HepG2 (cell line): ENCODE data around the gene SH3GL2. TPM values are rescaled to one million over a fixed set of nuclear protein-coding genes. Genes with fewer than 3 reads are reported as not detected.
"Not testable (repeated sequence)": the region's sequence is repeated elsewhere in the genome, so short reads cannot be mapped to it uniquely, and the experiment has no call there.

ENCODE experiments used
- ATAC-seq: fragments of 200-7000 bp; cut with Tn5 transposase; 3 replicates; pipeline ENCODE4 v1.9.1; 2020; ENCODE audit warnings: mild to moderate bottlenecking, moderate library complexity
- BruUV-seq: library from RNA; stranded (reverse); fragments of 400-500 nt; replicated peaks from 2 replicates; lab custom pipeline; 2021; lab: Mats Ljungman, UMichigan
- CTCF ChIA-PET: fragments of 300-600 bp; formaldehyde crosslinking; extraction: SDS; loops from one replicate; lab custom pipeline; 2021; ENCODE audit warnings: low total read pairs, inconsistent platforms, low intra/inter-chr PET ratio; lab: Yijun Ruan, JAX
- POLR2A ChIA-PET: fragments of 350-600 bp; sonication (Branson Sonifier 250); formaldehyde crosslinking; loops from one replicate; lab custom pipeline; 2020; ENCODE audit warnings: antibody characterized with exemption, inconsistent platforms; lab: Yijun Ruan, JAX
- DNase-seq: peaks from one replicate; pipeline ENCODE4 v3.0.0-alpha.2; 2015; ENCODE audit warnings: low spot score
- FAIRE-seq: peaks from 3 replicates; lab custom pipeline; 2011; peaks lifted over from hg19 to GRCh38; lab: Jason Lieb, UNC
- H2AFZ ChIP-seq: one replicate; pipeline ENCODE4 v1.6.1; 2011; ENCODE audit warnings: low read length, inconsistent platforms
- H3K27ac ChIP-seq: fragments of 300-600 bp; 3 replicates; pipeline ENCODE4 v1.8.0; 2011; ENCODE audit warnings: mixed run types, mild to moderate bottlenecking, mixed read lengths, low read length, inconsistent platforms; ENCODE audit not compliant: insufficient read depth; ENCODE audit errors: extremely low read length
- H3K27me3 ChIP-seq, 2 experiments: fragments of 200-600 bp in 1 of 2; 2 replicates in 1 of 2; 3 replicates in 1 of 2; pipeline versions ENCODE4 v1.6.0 to v1.8.0; 2011; ENCODE audit warnings: low read length in 2 of 2, mild to moderate bottlenecking in 2 of 2, moderate library complexity in 2 of 2, inconsistent platforms in 1 of 2; ENCODE audit not compliant: insufficient read depth in 2 of 2, control insufficient read depth in 1 of 2
- H3K36me3 ChIP-seq, 2 experiments: fragments of 200-600 bp in 1 of 2; replicated peaks in 1 of 2; 2 replicates in 1 of 2; 3 replicates in 1 of 2; pipeline versions ENCODE4 v1.5.1 to v1.8.0; 2011; ENCODE audit warnings: low read length in 2 of 2, inconsistent platforms in 1 of 2; ENCODE audit not compliant: insufficient read depth in 2 of 2, control insufficient read depth in 1 of 2
- H3K4me1 ChIP-seq: 2 replicates; pipeline ENCODE4 v1.5.1; 2012; ENCODE audit warnings: low read length, inconsistent platforms; ENCODE audit not compliant: insufficient read depth
- H3K4me2 ChIP-seq: 2 replicates; pipeline ENCODE4 v1.6.0; 2011; ENCODE audit warnings: low read depth, low read length, inconsistent platforms
- H3K4me3 ChIP-seq, 3 experiments: fragments of 200-600 bp in 1 of 3; sonication (generic), shearing (Covaris generic) in 1 of 3; replicated peaks in 1 of 3; 2 replicates each; pipeline ENCODE4 v1.5.1; 2011 to 2016; ENCODE audit warnings: low read length in 3 of 3, inconsistent platforms in 2 of 3, low read depth in 2 of 3, mild to moderate bottlenecking in 2 of 3, control low read depth in 1 of 3, mixed read lengths in 1 of 3; ENCODE audit not compliant: insufficient read depth in 1 of 3
- H3K79me2 ChIP-seq: one replicate; pipeline ENCODE4 v1.6.1; 2011; ENCODE audit warnings: low read length, inconsistent platforms; ENCODE audit not compliant: insufficient read depth
- H3K9ac ChIP-seq: 2 replicates; pipeline ENCODE4 v1.6.0; 2011; ENCODE audit warnings: mild to moderate bottlenecking, low read depth, low read length, inconsistent platforms; ENCODE audit not compliant: insufficient read depth
- H3K9me3 ChIP-seq: 2 replicates; pipeline ENCODE4 v1.5.1; 2012; ENCODE audit warnings: mild to moderate bottlenecking, low read length
- H4K20me1 ChIP-seq: 2 replicates; pipeline ENCODE4 v1.6.0; 2011; ENCODE audit warnings: inconsistent platforms, mild to moderate bottlenecking, low read length, moderate library complexity; ENCODE audit not compliant: insufficient read depth
- FOXM1 ChIP-seq: sonication (generic); formaldehyde crosslinking; IDR thresholded peaks from 2 replicates; pipeline ENCODE4 v1.5.0; 2020; ENCODE audit warnings: missing genetic modification reagents
- HNRNPK ChIP-seq: fragments of 200-400 bp; formaldehyde crosslinking; IDR thresholded peaks from 2 replicates; pipeline ENCODE4 v1.6.1; 2018; ENCODE audit warnings: low read length, low read depth, moderate library complexity, mild to moderate bottlenecking; ENCODE audit not compliant: poor library complexity, severe bottlenecking
- HOXA7 ChIP-seq: sonication (generic); formaldehyde crosslinking; IDR thresholded peaks from 2 replicates; pipeline ENCODE4 v1.8.1; 2022; ENCODE audit warnings: mild to moderate bottlenecking, missing genetic modification reagents, moderate library complexity
- JUNB ChIP-seq: sonication (generic); formaldehyde crosslinking; IDR thresholded peaks from 2 replicates; pipeline ENCODE4 v1.8.0; 2022; ENCODE audit warnings: missing genetic modification reagents, mild to moderate bottlenecking, borderline replicate concordance
- MED13 ChIP-seq: sonication (generic); formaldehyde crosslinking; IDR thresholded peaks from 2 replicates; pipeline ENCODE4 v1.5.0; 2020; ENCODE audit warnings: missing genetic modification reagents
- RFX1 ChIP-seq: fragments of 450-650 bp; IDR thresholded peaks from 2 replicates; pipeline ENCODE4 v1.6.1; 2017
- SMC3 ChIP-seq: IDR thresholded peaks from 2 replicates; pipeline ENCODE4 v1.6.1; 2011; ENCODE audit warnings: low read length, improper control_type of control experiment
- SP4 ChIP-seq: sonication (generic); formaldehyde crosslinking; IDR thresholded peaks from 2 replicates; pipeline ENCODE4 v1.8.1; 2023; ENCODE audit warnings: mild to moderate bottlenecking, missing genetic modification reagents
- ZNF264 ChIP-seq: sonication (generic); formaldehyde crosslinking; IDR thresholded peaks from 2 replicates; pipeline ENCODE4 v1.4.0; 2020; ENCODE audit warnings: missing genetic modification reagents
- ZNF746 ChIP-seq: sonication (generic); formaldehyde crosslinking; IDR thresholded peaks from 2 replicates; pipeline ENCODE4 v1.8.0; 2022; ENCODE audit warnings: mild to moderate bottlenecking, missing genetic modification reagents
- ZNF75D ChIP-seq: sonication (generic); formaldehyde crosslinking; IDR thresholded peaks from 2 replicates; pipeline ENCODE4 v1.8.1; 2023; ENCODE audit warnings: missing genetic modification reagents, mild to moderate bottlenecking, borderline replicate concordance
- ZNF879 ChIP-seq: sonication (generic); formaldehyde crosslinking; IDR thresholded peaks from 2 replicates; pipeline ENCODE4 v1.8.1; 2023; ENCODE audit warnings: missing genetic modification reagents
- WGBS: methylation state at CpG from one replicate; pipeline ENCODE4 v1.1.6; 2017; ENCODE audit warnings: low lambda C conversion rate; 5-methylcytosine and 5-hydroxymethylcytosine counted together
- in situ Hi-C: cut with HindIII; loops from 2 replicates; pipeline ENCODE4 v1.10.0; 2017; ENCODE audit warnings: low pct_unique_long_range_greater_than_20kb; ENCODE audit not compliant: extremely low pct_ligation_motif_present
- intact Hi-C: fragments of 100-400 bp; cut with micrococcal nuclease; formaldehyde crosslinking; loops from one replicate; pipeline ENCODE4 v1.10.0; 2022; ENCODE audit not compliant: unreplicated experiment
- polyA plus RNA-seq, 8 experiments: library from polyadenylated mRNA; depleted of rRNA in 3 of 8; stranded (reverse) in 7 of 8; unstranded in 1 of 8; fragments of >200 nt; fragmentation: Illumina TruSeq in 4 of 8; extraction: Trizol in 4 of 8; gene quantifications; 2 replicates each; pipeline versions ENCODE4 v1.2.1 to v1.2.3, GENCODE V29; 2011 to 2016; ENCODE audit warnings: low read depth in 4 of 8, missing spikeins in 1 of 8, mixed read lengths in 1 of 8; ENCODE audit not compliant: insufficient read depth in 1 of 8
- total RNA-seq, 5 experiments: library from RNA; depleted of rRNA; stranded (reverse); fragments of >200 nt; fragmentation: Illumina TruSeq; extraction: Trizol; gene quantifications; 2 replicates each; pipeline ENCODE4 v1.2.3, GENCODE V29; 2016; ENCODE audit warnings: low read depth in 1 of 5
- TF ChIP-seq, protein P1 (sequence below), 2 experiments: IDR thresholded peaks; 2 replicates each; pipeline ENCODE4 v1.6.1; 2011 to 2012; ENCODE audit warnings: low read length in 2 of 2, borderline replicate concordance in 1 of 2, low read depth in 1 of 2, mild to moderate bottlenecking in 1 of 2, moderate library complexity in 1 of 2
- TF ChIP-seq, protein P2 (sequence below): sonication (generic); formaldehyde crosslinking; IDR thresholded peaks from 2 replicates; pipeline ENCODE4 v1.8.1; 2023; ENCODE audit warnings: mild to moderate bottlenecking, moderate library complexity, missing genetic modification reagents

The SH3GL2 gene
- total and polyA plus RNA-seq, 2 of the 13 experiments (the other 11 are each of a cell fraction or from before 2014, with no cell fraction given) = 0.04 TPM; not detected in 1

DNA sequence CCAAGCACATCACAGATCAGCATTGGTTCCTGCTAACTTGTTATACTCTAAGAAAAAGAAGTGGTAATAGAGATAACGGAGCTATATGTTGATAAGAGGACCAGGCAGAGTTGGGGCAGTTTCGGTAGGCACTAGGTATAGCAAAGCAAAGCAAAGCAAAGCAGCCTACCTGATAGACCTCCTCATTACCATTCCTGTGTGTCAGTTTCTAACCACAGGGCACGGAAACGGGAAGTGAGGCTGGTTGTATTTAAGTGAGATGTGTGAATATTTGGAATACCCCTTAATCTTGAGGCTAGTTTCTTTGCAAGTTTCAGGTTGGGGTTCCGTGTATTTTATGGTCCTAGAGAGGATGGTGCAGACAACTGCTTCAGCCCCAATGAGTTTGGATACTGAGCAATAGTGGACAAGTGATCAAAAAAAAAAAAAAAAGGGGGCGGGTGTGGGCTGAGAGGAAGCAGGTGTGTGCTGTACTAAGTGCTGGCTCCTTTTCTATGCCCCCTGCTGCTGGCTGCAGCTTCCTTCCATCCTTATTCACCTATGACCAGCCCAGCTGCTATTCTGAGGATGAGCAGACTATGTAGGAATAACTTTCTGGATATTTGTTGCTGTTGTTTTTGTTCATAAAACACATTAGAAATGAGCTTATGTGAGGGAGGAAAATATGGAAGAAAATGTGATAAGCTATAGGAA lies 183.3 kb downstream of the SH3GL2 start (continued):
- TF ChIP-seq, protein P1, sequence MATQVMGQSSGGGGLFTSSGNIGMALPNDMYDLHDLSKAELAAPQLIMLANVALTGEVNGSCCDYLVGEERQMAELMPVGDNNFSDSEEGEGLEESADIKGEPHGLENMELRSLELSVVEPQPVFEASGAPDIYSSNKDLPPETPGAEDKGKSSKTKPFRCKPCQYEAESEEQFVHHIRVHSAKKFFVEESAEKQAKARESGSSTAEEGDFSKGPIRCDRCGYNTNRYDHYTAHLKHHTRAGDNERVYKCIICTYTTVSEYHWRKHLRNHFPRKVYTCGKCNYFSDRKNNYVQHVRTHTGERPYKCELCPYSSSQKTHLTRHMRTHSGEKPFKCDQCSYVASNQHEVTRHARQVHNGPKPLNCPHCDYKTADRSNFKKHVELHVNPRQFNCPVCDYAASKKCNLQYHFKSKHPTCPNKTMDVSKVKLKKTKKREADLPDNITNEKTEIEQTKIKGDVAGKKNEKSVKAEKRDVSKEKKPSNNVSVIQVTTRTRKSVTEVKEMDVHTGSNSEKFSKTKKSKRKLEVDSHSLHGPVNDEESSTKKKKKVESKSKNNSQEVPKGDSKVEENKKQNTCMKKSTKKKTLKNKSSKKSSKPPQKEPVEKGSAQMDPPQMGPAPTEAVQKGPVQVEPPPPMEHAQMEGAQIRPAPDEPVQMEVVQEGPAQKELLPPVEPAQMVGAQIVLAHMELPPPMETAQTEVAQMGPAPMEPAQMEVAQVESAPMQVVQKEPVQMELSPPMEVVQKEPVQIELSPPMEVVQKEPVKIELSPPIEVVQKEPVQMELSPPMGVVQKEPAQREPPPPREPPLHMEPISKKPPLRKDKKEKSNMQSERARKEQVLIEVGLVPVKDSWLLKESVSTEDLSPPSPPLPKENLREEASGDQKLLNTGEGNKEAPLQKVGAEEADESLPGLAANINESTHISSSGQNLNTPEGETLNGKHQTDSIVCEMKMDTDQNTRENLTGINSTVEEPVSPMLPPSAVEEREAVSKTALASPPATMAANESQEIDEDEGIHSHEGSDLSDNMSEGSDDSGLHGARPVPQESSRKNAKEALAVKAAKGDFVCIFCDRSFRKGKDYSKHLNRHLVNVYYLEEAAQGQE (IDR thresholded peaks at IDR 0.05; ENCODE audit: borderline replicate concordance in 1 of 2, low read depth in 1 of 2, low read length in 2 of 2) = no peak

DNA sequence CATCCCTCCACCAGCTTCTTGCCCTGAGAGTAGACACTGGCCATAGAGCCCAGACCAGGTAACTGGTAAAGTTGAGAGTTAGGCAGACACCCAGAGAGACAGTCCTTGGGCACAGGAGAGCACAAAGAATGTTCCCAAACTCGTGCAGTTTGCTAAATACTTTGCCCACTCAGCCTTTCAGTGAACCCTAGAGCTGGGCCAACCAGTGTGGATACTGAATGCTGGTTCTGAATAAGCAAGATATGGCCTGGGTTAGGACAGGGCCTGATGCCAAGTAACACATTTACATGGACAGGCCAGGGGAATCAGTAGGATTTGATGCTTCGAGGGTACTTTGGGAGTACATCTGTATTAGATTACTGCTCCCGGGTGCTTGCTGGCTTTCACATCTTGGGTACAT lies 185.4 kb downstream of the SH3GL2 start:
- no CpG with 5 or more reads among the region's 3 CpGs for WGBS
- in situ Hi-C loops (no loop called here), intact Hi-C loops (no loop called here)
- Histone ChIP-seq H3K4me2 (no peak overlapping the region), H3K27me3 (no peaks in the 10 kb centered on the region; a peak in 1 of 5 replicates), H3K4me1 (no peaks in the 10 kb centered on the region), H3K36me3 (no peaks in the 10 kb centered on the region), H3K9ac (no peak overlapping the region), H4K20me1 (no peaks in the 10 kb centered on the region), H2AFZ (no peak overlapping the region), H3K79me2 (no peaks in the 10 kb centered on the region), H3K4me3 (no peak overlapping the region), H3K27ac (no peak overlapping the region), H3K9me3 (no peaks in the 10 kb centered on the region)
- CTCF ChIA-PET = no interaction called here
- TF ChIP-seq FOXM1 (no peak), HNRNPK (no peak), JUNB (CRISPR knock-in tag) (no peak), ZNF746 (CRISPR knock-in tag) (no peak), MED13 (CRISPR knock-in tag) (no peak), ZNF264 (CRISPR knock-in tag) (no peak), ZNF879 (CRISPR knock-in tag) (no peak), RFX1 (no peak), SP4 (no peak), ZNF75D (CRISPR knock-in tag) (no peak), SMC3 (no peak), HOXA7 (CRISPR knock-in tag) (no peak)
- TF ChIP-seq, protein P2, sequence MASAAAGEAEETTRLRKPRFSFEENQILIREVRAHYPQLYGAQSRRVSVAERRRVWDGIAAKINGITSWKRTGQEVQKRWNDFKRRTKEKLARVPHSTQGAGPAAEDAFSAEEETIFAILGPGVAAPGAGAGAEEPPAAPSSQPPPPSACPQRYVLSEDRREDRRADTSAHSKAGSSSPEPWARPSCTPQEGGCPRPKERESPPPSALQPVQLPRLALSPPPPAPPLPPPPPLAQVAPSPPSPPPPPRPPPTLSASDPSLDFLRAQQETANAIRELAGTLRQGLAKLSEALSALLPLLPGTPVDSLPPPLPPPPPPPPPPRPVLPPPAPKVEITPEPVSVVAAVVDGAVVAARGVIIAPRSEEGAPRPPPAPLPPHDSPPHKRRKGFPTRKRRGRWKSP (CRISPR knock-in tag) = no peak
- BruUV-seq = no TSS peak
- POLR2A ChIA-PET = no interaction called here
- ATAC-seq (no peak), FAIRE-seq (no peak), DNase-seq (no peak)

DNA sequence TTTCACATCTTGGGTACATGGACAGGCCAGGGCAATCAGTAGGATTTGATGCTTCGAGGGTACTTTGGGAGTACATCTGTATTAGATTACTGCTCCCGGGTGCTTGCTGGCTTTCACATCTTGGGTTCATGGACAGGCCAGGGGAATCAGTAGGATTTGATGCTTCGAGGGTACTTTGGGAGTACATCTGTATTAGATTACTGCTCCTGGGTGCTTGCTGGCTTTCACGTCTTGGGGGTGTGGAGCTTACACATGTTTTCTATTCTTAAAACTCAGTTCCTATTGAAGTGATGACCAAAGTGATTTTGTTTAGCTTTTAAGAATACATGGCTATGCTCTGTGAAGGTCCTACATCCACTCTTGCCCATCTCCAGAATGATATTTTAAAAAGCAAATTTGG lies 186.3 kb downstream of the SH3GL2 start:
- H3K4me3 ChIP-seq, H3K4me1 ChIP-seq, H3K36me3 ChIP-seq, POLR2A ChIA-PET, CTCF ChIA-PET, H3K9me3 ChIP-seq, ATAC-seq, H3K27ac ChIP-seq, H3K9ac ChIP-seq, H3K4me2 ChIP-seq, H3K27me3 ChIP-seq, H2AFZ ChIP-seq, FAIRE-seq, H4K20me1 ChIP-seq, in situ Hi-C loops, intact Hi-C loops, DNase-seq, BruUV-seq, H3K79me2 ChIP-seq: not testable (repeated sequence)
- WGBS = 0% methylated on average over 1 of the region's 4 CpGs
